HG02571 (cell line): ENCODE data around the gene ARHGAP22.

Experiments used
- ATAC-seq: cut with Tn5 transposase; IDR thresholded peaks from one replicate; pipeline ENCODE4 v1.9.1; 2021; ENCODE audit warnings: mild to moderate bottlenecking, moderate library complexity; ENCODE audit not compliant: unreplicated experiment

ARHGAP22 gene

DNA sequence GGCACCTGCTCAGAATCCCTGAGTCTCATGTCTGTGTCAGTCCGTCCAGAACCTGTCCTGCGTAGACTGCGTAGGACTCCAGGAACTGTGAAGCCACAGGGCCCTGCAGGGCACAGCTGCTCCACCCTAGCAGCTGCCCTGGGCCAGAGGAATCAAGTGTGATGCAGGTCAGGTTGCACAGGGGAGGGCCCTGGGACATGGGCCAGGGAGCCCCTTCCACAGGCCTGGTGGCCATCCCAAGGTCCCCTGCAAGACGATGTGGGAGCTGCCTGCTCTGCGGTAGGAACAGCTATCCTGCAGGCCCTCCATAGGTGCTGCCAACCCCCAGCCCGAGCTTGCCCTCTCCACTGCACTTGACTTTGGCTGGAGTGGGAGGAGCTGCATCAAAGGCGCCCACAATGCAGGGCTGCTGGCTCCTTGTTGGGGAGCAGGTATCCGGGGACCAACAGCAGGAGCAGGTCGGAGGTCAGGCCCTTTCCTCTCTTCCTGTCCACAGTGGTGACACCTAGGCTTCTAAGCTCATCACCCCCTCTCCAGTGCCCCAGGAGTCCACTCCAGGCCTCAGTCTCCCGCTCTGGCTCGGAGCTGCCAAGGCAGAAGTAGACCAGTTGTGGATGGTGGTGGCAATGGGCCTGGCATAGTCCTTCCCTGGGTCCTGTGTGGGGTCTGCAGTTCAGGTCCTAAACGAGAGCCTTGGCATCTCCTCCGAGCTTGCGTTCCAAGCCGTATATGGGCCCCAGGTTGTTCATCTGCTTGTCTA, 149.3 kb downstream of the ARHGAP22 start:
- ATAC-seq: no peak

DNA sequence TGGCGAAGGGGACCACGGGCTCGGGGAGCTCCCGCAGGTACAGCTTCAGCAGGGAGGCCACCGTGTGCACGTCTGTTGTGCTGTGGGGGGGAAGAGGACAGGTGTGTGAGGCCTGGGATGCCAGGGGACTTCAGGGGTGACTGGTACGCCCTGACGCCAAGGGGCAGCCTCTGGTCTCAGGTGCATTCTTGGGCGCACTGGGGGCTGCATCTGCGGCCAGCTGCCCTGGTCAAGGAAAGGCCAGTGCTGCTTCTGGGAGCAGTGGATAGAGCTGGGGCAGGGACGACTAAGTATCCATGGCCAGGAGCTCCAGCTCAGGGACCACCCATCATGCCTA, 149.8 kb downstream of the ARHGAP22 start:
- ATAC-seq: no peak

DNA sequence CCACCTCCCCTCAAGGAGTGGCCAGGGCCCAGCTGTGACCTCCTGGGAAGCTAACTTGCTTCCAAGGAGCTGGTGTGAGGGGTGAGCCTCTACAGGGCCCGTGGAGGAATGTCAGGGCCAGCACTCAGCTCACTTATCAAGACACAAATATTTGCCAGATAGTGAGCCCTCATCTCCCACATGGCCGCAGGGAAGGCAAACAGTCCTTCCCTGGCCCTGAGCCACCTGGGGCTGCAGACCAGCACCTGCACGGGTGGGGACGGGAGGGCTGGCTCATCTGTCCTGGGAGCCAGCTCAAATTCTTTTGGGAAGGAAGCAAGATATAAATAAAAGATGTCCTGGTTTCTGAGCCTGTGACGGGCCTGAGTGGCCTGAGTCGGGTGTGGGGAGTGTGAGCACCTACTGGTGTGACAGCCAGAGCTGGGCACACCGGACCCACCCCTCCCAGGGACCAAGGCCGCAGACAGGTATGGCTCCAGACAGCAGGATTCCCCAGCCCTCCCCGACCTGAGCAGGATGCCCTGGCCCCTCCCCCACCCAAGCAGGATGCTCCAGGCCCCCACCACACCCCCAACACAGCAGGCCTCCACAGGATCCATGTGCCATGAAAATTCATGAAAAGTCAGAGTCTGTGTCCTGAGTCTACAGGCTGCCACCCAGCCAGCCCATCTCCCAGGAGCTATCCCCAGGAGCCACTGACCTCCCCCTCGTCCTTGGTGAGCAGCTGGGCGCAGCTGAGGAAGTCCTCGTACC, 150.4 kb downstream of the ARHGAP22 start:
- ATAC-seq: no peak

DNA sequence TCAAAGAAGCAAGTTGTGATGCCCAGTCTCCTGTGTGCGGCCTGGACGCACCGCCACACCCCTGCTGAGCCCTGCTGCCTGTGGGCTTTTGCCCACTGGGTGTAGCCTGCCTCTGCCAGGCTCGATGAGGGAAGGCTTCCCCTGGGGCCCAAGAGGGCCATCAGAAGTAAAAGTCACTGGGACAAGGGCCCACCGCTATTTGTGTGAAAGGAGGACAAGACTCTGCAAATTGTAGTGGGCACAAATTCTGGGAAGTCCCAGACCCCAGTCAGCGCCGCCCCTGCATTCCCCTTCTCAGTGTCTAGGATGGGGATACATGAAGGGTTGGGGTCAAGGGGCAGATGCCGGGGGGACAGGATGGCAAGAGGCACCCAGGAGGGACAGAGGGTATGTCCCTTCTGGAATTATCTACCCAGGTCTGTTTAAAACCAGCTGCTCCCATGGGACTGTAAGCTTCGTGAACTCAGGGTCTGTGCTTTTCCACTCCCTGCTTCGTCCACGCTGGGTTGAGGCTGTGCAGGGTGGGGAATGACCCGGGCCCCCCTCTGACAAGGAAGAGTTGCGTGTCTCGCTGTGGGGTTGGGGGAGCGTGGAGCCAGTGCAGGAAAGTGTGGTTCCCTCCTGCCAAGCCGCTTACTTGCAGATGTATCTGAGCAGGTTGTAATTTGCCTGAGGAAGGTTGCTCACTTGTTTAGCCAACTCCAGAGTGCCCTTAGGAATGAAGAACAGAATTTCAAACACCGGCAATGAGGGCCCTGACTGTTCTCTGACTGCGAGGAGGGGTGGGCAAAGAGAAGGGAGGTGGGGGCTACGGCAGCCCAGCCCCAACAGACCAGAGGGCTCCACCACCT, 151.2 kb downstream of the ARHGAP22 start:
- no peak for ATAC-seq

DNA sequence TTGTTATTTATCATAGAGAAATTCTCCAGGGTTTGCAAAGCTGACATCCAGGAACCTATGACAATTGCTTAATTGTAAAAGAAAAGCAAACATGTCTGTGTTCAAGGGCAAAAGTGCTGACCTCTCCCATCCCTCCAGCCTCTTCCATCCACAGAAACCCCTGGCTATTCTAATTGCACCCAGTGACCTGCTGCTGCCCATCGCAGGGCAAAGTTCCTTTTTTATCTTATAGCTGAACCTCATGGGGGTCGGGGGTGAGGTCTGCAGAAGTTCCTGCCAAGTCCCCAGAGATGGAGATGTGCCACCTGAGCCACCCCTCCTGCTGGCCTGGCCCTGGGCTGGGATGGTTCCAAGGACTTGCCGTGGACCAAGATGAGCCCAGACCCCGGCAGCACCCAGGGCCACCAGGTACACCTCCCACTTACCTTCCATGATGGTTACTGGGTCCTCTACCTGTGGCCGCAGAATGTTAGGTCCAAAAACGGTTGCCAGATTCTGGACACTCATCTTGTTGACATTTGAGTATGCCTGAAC, 151.9 kb downstream of the ARHGAP22 start:
- no peak for ATAC-seq

DNA sequence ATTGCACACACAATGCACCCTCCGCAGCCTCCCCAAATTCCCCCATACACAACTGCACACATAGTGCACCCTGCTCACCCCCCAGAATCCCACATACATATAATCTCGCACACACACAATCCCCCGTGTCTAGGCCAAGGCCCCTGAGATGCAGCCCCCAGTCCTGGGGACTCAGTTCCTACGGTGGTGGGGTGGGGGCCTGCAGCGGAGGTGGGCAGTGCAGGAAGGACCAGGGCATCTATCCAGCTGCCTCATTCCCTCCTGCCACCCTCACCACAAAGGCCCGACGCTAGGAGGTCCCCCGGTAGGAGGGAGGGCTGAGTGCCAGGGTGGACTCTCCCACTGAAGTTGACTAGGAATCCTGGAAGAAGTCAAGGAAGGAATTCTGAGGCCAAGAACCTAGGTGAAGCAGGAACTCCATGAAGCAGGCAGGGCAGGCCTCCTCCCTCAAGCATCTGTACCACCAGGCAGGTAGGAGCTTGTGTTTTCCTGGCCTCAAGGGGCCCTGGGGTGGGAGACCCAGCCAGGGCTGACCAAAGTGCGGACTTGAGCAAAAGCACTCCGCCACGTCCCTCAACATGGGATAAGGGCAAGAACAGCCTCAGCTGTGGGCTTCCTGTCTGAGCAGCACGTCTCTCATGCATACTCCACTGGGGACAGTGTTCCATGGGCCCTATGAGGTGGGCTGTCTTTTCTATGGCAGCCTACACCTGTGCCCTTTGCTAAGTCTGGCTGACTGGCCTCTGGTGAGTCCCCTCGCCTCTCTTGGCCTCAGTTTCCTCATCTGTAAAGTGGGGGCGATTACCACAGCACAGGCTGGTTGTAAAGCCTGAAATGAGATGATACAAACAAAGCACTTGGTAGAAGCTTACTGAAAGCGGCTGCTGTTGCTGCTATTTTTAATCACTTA, 152.6 kb downstream of the ARHGAP22 start:
- ATAC-seq: no peak

DNA sequence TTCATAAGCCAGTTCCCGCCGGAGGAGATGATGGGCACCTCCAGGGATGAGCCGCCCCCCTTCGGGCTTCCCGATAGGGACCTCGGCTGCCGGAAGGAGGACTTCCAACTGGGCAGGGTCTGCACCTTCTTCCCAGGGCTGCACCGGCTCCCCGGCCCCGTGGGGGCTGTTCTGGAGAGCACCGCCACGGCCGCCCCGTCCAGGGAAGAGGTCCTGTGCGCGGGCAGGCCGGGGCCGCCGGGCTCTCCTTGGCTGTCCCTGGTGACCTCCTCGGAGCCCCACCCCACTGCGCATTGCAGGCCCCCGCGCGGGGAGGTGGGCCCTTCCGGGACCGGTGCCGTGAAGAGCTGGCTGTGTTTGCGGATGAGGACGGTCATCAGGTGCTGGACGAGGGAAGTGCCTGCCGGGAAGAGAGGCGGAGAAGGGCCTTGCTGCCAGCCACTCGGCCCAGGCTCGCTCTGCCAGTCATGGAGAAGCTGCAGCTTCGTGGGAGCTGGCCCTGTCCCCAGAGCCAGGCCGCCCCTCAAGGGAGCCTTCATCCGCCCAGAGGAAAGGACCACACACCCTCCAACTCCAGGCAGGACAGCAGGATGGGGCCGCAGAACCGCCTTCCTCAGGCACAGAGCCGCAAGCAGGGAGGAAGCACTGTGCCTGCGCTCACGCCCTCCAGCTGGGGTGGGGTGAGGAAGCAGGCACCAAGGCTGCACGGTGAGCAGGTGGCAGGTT, 154.0 kb downstream of the ARHGAP22 start:
- ATAC-seq: no peak

DNA sequence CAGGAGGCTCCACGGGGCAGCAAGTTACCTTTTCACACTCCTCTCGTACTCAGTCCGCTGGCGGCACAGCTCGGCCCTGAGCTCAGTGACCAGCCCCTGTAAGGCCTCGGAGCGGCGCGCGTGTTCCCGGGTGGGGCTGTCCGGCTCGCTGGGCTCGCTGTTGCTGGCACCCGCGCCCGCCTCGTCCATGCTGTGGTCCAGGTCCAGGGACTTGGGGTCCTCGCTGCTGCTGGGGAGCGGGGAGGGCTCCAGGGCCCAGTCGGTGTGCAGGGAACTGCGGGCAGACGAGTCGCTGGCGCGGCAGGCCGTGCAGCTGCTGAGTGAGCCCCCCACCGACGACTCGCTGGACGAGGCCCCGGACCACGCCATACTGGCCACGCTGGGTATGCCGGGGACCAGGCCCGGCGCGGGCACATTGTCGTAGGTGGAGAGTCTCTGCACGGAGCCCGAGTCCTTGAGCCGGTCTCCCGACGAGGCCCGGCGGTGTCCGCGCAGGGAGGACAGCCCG, 154.6 kb downstream of the ARHGAP22 start:
- no peak for ATAC-seq

DNA sequence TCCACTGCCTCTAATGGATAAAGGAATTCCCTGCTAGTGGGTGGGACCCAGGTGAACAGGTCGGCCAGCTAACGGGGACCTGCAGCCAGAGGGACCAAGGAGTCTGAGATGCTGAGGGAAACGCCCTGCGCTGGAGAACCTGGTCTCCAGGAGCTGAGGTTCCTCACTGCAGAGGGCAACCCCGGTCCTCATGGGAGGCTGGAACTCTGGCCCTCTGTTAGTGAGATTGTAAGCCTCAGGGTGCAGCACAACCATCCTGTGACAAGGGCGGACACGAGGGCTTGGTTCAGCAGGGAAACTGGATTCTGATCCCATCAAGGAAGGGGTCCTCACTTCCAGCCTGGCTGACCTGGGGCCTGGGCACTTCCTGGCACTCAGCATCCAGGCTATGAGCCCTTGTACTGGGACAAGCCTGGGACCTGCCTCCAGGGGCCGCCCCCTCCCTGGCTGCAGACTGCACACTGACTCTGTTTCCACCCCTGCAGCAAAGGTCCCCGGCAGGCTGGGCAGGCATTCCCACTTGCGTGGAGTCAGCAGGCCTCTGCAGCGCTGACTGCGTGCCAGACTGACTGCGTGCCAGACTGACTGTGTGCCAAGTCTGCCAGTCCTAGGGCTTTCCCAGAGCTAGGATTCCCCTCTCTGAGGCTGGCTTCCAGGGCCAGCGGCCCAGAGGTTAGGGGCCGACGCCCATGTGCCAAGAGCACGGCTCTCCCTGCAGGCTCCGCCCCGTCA, 155.2 kb downstream of the ARHGAP22 start:
- ATAC-seq: no peak

DNA sequence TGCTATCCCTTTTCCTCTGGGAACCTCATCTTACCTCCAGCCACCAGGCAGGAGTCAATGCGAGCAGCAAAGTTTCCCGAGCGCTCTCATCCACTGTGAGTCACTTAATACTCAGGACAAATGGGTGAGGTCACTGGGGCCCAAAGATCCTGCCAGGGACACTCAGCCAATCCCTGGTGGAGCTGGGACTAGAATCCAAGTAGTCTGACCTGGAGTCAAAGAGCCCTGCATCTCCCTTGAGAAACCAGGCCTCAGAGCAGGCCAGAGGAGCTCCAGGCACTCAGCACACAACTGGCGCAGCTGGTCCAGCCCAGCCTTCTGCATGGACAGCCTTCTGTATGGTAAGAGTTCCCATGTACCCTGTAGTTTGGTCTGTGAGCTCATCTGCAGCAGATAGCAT, 156.1 kb downstream of the ARHGAP22 start:
- no peak for ATAC-seq

DNA sequence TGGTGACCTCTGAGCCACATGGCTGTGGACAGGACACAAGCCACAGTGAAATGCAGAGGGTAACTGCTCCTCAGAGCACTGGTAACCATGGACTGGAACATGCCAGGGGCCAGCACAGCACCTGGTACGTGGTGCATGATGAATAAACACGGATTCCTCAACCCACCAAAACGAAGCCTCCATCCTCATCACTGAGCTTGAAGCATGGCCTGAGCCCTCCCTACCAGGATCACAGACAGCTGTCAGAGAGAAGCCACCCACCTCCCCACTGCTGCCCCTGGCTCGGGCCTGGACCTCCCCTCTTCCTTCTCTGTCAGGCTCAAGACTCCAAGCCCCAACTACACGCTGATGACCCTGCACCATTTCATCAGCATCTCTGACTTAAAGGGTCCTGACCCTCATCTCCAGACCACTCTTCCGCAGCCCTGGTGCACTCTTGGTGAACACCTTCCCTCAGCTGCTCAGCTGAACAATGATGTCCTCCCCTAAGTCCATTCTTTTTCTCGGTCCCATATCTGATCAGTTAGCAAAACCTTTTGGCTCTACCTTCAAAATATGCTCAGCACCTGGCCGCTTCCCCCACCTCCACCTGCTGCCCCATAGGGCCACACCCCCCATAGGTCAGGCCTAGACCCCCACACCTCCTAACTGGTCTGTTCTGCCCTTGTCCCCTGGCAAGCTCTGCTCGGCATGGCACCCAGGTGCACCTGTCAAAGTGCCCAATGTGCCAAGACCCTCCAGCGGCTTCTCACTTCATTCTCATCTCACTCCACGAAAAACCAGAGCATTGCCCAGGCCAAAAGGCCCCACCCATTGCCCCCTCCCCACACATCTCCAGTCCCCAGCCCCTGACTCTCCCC, 157.3 kb downstream of the ARHGAP22 start:
- ATAC-seq: no peak

DNA sequence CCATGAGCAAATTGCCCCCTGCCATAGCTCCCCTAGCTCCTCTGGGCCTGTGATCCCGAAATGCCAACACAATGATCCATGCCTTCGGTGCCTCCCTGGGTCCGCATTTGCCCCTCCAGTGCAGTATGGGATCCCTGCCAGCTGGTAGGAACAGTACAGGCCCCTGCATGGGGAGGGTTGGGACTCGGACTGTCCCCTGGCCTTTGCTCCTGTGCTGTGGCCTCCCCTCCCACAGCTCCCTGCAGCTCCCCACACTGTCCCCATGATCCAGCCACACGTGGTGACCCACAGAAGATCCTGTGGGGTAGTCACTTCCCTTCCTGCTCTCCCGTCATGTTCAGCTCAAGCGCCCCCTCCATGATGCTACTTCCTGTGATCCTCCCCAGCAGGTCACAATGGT, 158.1 kb downstream of the ARHGAP22 start:
- ATAC-seq: no peak

DNA sequence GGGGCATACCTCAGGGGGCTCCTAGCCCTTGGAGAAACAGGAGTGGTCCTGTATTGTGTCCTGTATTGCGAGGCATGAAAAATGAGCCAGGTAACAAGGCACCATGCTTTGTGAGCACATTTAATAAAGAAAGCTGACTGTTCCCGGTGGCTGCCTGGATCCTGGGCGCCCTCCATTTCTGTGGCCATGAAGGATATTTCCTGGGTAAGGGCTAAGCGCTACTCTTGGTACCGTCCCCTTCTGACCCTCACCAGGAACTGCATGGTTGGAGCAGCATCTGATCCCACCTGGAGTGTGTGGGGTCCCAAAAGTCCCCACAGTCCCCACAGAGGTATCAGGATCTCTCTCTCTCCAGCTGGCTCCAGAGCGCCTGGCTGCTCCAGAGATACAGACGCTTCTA, 158.9 kb downstream of the ARHGAP22 start:
- ATAC-seq: no peak

DNA sequence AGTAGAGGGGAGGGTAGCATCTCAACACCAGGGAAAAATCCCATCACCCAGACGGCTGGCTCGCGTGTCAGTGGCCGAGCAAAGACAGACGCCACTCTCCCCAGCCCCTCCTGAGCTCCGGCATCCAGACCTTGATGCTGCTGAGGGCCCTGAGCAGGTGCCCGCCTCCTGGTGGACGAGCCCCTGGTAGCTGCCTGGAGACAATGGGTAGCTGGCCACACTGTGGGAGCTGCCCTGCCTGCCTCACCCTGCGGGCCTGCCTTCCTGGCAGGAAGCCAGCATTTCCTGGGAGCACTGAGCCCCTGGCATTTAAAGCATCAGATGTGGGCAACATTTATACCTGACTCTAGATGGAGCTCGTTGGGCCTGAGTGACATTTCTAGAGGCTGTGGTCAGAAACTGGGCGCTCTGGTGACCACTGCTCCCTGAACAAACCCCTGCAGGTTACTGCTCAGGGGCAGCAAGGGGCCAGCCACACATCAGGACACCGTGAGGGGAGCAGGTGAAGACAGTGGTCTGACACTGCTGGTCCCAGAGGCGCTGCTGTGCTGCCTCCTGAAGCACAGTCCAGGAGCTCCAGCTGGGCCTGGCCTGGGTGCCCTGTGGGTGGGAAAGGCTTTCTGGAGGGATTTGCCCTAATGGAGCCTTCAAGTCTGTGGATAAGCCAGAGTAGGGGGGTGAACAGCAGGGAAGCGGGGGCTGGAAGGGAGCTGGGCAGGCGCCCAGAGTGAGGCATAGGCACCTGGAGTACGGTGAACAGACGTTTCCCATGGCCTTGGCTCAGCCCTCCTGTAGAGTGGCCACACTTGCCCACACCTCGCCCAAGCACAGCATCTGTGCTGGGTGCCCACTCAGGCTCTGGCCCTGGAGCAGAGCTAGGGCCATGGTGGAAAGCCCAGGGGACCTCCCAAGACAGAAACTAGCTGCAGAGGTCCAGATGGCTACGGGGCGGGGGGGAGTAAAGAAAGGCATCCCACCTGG, 159.7 kb downstream of the ARHGAP22 start:
- ATAC-seq: no peak

DNA sequence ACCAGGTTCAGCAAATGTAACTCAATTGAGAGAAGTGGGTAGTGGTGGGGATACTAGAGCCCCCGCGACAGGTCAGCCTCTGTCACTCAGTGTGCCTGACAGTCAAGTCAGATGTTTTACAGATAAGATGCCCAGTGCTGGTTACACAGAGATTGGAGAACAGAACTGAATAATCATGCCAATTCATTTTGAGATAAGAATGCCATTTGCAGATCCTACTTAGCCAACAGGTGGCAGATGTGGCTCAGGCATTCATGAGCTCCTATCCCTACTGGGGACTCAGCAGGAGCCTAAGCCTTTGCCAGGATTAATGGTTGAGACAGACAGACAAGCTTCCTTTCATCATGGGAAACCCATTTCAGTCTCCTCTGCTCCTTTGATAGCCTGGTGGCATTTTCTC, 160.6 kb downstream of the ARHGAP22 start:
- ATAC-seq: no peak

DNA sequence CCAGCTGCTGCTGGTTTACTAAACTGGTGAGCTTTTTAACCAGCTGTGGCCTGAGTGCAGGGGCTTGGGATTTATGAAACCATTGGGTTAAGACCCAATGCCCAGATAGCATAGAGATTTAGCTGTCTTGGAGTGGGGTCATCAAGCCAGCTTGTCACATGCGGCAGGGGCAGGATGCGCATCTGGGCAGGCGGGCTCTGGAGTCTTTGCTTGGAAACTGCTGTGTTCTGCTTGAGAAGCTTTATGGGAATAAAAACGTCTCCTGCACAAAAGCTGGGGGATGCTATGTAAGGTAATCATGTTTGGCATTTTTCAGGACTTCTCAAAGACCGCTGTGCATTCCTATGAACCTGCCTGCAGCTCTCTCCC, 162.1 kb downstream of the ARHGAP22 start:
- no peak for ATAC-seq
